ENCODE measurements around the gene ANO1.

- TF ChIP-seq GATA2 (IDR thresholded peaks at IDR 0.05; ENCODE audit: low read depth, low read length), result no peak
- TF ChIP-seq GATA3 (IDR thresholded peaks at IDR 0.05; ENCODE audit: low read depth, low read length), result no peak
Observed at GRCh38 chr11:70184396-70184795, 106.3 kb downstream of the ANO1 start.

All from SH-SY5Y (cell line).